Measurements from ENCODE around the gene PPP1R11. TPM values are rescaled to one million over a fixed set of nuclear protein-coding genes. Genes with fewer than 3 reads are reported as not detected.

Gene PPP1R11
- total and polyA plus RNA-seq, 2 of the 4 experiments (the other 2 are of a cell fraction): 15.6 to 46.0 TPM

DNA sequence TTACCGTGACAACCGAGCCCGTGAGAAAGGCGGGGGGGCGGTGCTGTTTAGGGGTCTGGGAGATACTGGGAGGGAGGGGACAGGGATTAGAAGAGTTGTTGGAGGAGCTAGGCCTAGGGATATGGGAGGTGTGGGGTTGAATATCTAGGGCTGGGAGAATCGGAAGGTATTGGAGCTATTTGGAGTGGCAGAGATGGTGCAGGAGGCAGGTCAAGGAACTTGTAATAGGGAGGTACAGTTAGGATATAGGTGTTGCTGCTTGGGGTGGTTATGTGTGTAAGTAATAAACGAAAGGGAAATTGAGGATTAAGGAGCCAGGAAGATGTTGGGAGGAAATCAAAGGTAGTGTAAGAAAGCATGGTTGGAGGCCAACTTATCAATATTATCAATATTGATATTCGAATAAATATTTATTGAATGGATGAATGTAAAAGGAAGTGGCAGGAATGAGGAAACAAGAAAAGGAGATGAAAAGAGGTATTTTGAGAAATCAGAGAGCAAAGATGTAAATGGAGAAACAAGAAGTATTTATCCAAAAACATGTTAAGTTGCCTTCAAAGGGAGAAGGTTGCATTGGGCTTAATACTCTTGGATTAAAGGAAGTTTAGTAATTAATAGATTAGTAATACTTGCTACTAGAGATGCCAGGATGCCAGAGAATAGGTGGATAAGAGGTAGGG is 602 bp downstream of the PPP1R11 start:
- H3K18ac ChIP-seq (ENCODE audit: low read depth, low read length): peak overlapping the region; percentile 62
- TF ChIP-seq RFX5 (IDR thresholded peaks at IDR 0.05; ENCODE audit: low read depth, low read length) (no peak), MAZ (IDR thresholded peaks at IDR 0.05; ENCODE audit: borderline replicate concordance, low read depth, low read length) (0 out of 2 replicates have a peak, but pooled peaks have one; percentile 11), MXI1 (IDR thresholded peaks at IDR 0.05; ENCODE audit: borderline replicate concordance, low read depth, low read length) (no peak), MAFK (IDR thresholded peaks at IDR 0.05; ENCODE audit: low read depth, low read length) (no peak), POLR2A (IDR thresholded peaks at IDR 0.05; ENCODE audit: low read depth, low read length) (0 out of 2 replicates have a peak, but pooled peaks have one; percentile 14)
- TF ChIP-seq, protein P1, sequence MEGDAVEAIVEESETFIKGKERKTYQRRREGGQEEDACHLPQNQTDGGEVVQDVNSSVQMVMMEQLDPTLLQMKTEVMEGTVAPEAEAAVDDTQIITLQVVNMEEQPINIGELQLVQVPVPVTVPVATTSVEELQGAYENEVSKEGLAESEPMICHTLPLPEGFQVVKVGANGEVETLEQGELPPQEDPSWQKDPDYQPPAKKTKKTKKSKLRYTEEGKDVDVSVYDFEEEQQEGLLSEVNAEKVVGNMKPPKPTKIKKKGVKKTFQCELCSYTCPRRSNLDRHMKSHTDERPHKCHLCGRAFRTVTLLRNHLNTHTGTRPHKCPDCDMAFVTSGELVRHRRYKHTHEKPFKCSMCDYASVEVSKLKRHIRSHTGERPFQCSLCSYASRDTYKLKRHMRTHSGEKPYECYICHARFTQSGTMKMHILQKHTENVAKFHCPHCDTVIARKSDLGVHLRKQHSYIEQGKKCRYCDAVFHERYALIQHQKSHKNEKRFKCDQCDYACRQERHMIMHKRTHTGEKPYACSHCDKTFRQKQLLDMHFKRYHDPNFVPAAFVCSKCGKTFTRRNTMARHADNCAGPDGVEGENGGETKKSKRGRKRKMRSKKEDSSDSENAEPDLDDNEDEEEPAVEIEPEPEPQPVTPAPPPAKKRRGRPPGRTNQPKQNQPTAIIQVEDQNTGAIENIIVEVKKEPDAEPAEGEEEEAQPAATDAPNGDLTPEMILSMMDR (conservative IDR thresholded peaks at IDR 0.05; ENCODE audit: low read depth, low read length): no peak
- in situ Hi-C loops (cut with MboI; ENCODE audit: low sequenced_read_pairs): no loop called here
- H2BK15ac ChIP-seq (ENCODE audit: low read depth, low read length): peak overlapping the region; percentile 75; the same call in 1 of the 3 replicates
- CTCF ChIA-PET: interaction anchor here (1.3 kb wide), 1 partner anchor 36 kb away, joined by 3 read pairs; no protein-coding TSS in a partner anchor
- H3K4me3 ChIP-seq (ENCODE audit: insufficient read depth, low read depth, low read length): peak overlapping the region; percentile 74
- H4K20me1 ChIP-seq (ENCODE audit: insufficient read depth, low read length): no peaks in the 10 kb centered on the region
- no peak for DNase-seq
- H3K27me3 ChIP-seq (ENCODE audit: control insufficient read depth, insufficient read depth, low read length): peaks cover 18% of the 10 kb centered on the region
- no peak overlapping the region for H2BK20ac ChIP-seq (ENCODE audit: low read depth, low read length)
- no peaks in the 10 kb centered on the region for H3K4me1 ChIP-seq (ENCODE audit: control insufficient read depth, insufficient read depth, low read length)
- peak overlapping the region; percentile 84; the same call in 1 of the 2 replicates for H3K23ac ChIP-seq (ENCODE audit: low read depth, low read length)
- dilution Hi-C loops (cut with HindIII; ENCODE audit: low sequenced_read_pairs, unreplicated experiment): no loop called here
- peaks cover 6 to 26% of the 10 kb centered on the region in 2 experiments for H3K79me1 ChIP-seq (ENCODE audit: low read depth in 1 of 2, low read length in 2 of 2)
- peak overlapping the region; percentile 83 for H4K91ac ChIP-seq (ENCODE audit: insufficient read depth, low read depth, low read length)
- POLR2A ChIA-PET (ENCODE audit: unreplicated experiment): no interaction called here
- no TSS peak for BruUV-seq (replicated peaks)
- no peaks in the 10 kb centered on the region; the same call in 1 of the 2 replicates for H3K9me1 ChIP-seq (ENCODE audit: insufficient read depth, low read length)
- H2AFZ ChIP-seq (replicated peaks; ENCODE audit: low read length, poor library complexity): peak overlapping the region; percentile 97
- H3K36me3 ChIP-seq (ENCODE audit: control insufficient read depth, insufficient read depth, low read length): peaks cover 8% of the 10 kb centered on the region; the same call in 1 of the 2 replicates
- 14 to 100% methylated on average over 1 to 2 of the region's 8 CpGs for WGBS, 2 experiments (ENCODE audit: extremely low coverage in 2 of 2, insufficient read length in 1 of 2)
- no peak for ATAC-seq (ENCODE audit: low read depth)
- H2AK9ac ChIP-seq (replicated peaks; ENCODE audit: low read depth, low read length, poor library complexity): peak overlapping the region; percentile 19
- peak overlapping the region; percentile 72; the same call in 1 of the 2 replicates for H2BK120ac ChIP-seq (ENCODE audit: low read depth, low read length)
- H3K27ac ChIP-seq (ENCODE audit: insufficient read depth, low read length): peak overlapping the region; percentile 81
- H3K56ac ChIP-seq (ENCODE audit: extremely low read depth, insufficient read depth, low read length): peak overlapping the region; percentile 19; the same call in 1 of the 2 replicates
- peak overlapping the region; percentile 95 for H3K14ac ChIP-seq (replicated peaks; ENCODE audit: low read depth, low read length)
- peak overlapping the region; percentile 88 for H2AK5ac ChIP-seq (ENCODE audit: low read depth, low read length)
- H4K8ac ChIP-seq (ENCODE audit: low read depth in 2 of 2, low read length in 2 of 2): peak overlapping the region; percentile 88 to 97
- H3K4me2 ChIP-seq (ENCODE audit: low read depth, low read length): peak overlapping the region; percentile 98
- H2BK5ac ChIP-seq (ENCODE audit: low read depth, low read length, poor library complexity, severe bottlenecking): peak overlapping the region; percentile 78
- intact Hi-C loops (cut with micrococcal nuclease): loop anchor here (2.0 kb wide), 2 partner anchors 35 to 63 kb away; no protein-coding TSS in a partner anchor
- H4K5ac ChIP-seq (ENCODE audit: low read depth, low read length): peak overlapping the region; percentile 86
- no peaks in the 10 kb centered on the region for H3K9me3 ChIP-seq (ENCODE audit: control insufficient read depth, insufficient read depth, low read length)
- peak overlapping the region; percentile 80 for H3K9ac ChIP-seq (ENCODE audit: low read depth, low read length)
- peak overlapping the region; percentile 90 for H3K4ac ChIP-seq (ENCODE audit: low read depth, low read length)

All from IMR-90 (cell line).